Measurements from ENCODE around the gene CA5B.
"Not testable (repeated sequence)": the region's sequence is repeated elsewhere in the genome, so short reads cannot be mapped to it uniquely, and the experiment has no call there.

Gene CA5B, protein sequence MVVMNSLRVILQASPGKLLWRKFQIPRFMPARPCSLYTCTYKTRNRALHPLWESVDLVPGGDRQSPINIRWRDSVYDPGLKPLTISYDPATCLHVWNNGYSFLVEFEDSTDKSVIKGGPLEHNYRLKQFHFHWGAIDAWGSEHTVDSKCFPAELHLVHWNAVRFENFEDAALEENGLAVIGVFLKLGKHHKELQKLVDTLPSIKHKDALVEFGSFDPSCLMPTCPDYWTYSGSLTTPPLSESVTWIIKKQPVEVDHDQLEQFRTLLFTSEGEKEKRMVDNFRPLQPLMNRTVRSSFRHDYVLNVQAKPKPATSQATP

GRCh38 chrX:15737959-15738902, at the start of gene CA5B:
TSS of gene CA5B (plus strand) at chrX:15738270. CDS start at chrX:15750024, 11,754 bp downstream.
- DNase-seq (ENCODE audit: extremely low spot score, insufficient read length, low read depth) (peak; percentile 72), FAIRE-seq (peak; percentile 97)

DNA sequence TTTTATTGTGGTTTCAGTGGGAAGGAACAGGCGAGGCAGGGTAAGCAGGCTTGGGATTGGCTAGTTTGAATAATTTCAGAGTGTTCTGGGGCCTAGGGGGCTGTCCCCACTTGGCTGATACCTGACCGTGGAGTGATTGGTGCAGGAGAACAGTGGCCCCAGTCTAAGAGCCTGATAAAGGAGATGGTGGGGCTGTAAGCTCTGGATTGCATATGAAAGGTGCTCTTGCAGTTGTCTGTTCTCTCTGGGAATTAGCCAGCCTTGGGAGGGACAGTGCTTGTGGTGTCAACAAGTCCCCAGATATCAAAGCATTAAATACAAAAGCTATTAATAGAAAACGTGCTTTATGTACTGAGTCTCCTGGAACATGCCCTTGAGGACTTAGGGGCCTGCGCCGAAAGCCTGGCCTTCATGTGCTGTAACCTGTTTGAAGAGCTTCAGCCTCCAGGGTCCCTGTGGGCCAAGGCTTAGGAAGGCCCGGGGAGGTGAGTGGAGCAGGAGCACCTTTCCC, 43.1 kb upstream of the CA5B start:
- DNase-seq (ENCODE audit: extremely low spot score, insufficient read length, low read depth) (no peak), FAIRE-seq (no peak)

DNA sequence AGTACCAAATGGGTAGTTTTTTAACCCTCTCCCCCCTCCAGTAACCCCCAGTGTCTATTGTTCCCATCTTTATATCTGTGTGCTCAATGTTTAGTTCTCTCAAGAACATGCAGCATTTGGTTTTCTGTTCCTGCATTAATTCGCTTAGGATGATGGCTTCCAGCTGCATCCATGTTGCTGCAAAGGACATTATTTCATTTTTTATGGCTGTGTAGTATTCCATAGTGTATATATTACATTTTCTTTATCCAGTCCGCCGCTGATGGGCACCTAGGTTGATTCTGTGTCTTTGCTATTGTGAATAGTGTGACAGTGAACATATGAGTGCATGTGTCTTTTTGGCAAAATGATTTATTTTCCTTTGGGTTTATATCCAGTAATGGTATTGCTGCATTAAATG, 41.6 kb upstream of the CA5B start:
- DNase-seq (ENCODE audit: extremely low spot score, insufficient read length, low read depth), result no peak
- FAIRE-seq, result no peak

GRCh38 chrX:15702488-15703371, 35.3 kb upstream of the CA5B start:
- DNase-seq (ENCODE audit: extremely low spot score, insufficient read length, low read depth) (no peak), FAIRE-seq (no peak)

GRCh38 chrX:15703809-15704208, 34.3 kb upstream of the CA5B start:
- DNase-seq (ENCODE audit: extremely low spot score, insufficient read length, low read depth), result not testable (repeated sequence)

DNA sequence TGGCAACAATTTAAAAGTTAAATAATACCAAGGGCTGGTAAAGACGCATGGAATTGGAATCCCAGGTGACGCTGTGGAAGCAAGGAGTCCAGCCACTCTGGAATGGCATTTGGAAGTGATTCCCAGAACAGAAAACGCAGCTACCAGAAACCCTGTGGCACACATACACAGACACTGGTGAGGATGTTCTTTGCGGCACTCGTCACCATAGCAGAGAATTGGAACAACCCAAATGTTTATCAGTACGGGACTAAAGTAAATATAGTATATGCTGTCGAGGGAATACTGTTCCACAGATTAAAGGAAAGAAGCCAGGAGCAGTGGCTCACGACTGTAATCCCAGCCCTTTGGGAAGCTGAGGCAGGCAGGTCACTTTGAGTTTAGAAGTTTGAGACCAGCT, 33.8 kb upstream of the CA5B start:
- not testable (repeated sequence) for DNase-seq (ENCODE audit: extremely low spot score, insufficient read length, low read depth); FAIRE-seq

More at GRCh38 chrX:15703809-15704208, 34.3 kb upstream of the CA5B start:
- FAIRE-seq, result peak; percentile 90

GRCh38 chrX:15714529-15714928, 23.5 kb upstream of the CA5B start:
- FAIRE-seq (no peak), DNase-seq (ENCODE audit: extremely low spot score, insufficient read length, low read depth) (no peak)

DNA sequence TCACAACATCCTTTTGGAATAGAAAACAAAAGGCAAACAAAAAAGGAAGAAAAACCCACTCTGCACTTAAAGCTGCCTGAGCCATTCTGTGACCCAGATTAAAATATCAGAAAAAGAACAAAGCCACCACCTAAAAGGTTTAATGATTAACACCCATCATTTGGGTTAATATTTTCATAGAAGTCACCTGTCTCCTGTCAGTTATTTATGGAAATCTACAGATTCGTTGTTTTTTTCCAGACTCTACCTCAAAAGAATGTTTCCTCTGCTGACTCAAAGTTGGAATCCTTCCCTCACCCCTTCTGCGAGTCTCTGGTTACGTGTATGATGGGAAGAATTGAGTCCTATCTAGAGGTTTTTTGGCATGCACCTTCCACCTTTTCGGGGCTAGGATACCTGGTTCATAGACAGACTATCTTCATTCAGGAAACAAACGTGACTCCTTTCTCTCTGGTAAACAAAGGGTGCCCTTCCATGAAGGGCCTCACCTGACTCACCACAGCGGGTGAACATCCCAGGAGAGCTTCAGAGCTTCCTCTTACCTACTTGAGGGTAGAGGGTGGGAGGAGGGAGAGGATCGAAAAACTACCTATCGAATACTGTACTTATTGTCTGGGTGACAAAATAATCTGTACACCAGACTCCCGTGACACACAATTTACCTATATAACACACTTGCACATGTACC, 19.6 kb upstream of the CA5B start:
- FAIRE-seq (peak; percentile 63), DNase-seq (ENCODE audit: extremely low spot score, insufficient read length, low read depth) (no peak)

GRCh38 chrX:15719324-15719968, 18.6 kb upstream of the CA5B start:
- DNase-seq (ENCODE audit: extremely low spot score, insufficient read length, low read depth) (no peak), FAIRE-seq (no peak)

GRCh38 chrX:15721911-15722310, 16.2 kb upstream of the CA5B start:
- DNase-seq (ENCODE audit: extremely low spot score, insufficient read length, low read depth) (no peak), FAIRE-seq (no peak)

GRCh38 chrX:15723887-15724517, 14.1 kb upstream of the CA5B start:
- no peak for DNase-seq (ENCODE audit: extremely low spot score, insufficient read length, low read depth)
- FAIRE-seq, result peak; percentile 9

- no peak for DNase-seq (ENCODE audit: extremely low spot score, insufficient read length, low read depth)
- peak; percentile 39 for FAIRE-seq
Observed at GRCh38 chrX:15724911-15725310, 13.2 kb upstream of the CA5B start.

GRCh38 chrX:15731368-15731767, 6.7 kb upstream of the CA5B start:
- FAIRE-seq; DNase-seq (ENCODE audit: extremely low spot score, insufficient read length, low read depth): not testable (repeated sequence)

DNA sequence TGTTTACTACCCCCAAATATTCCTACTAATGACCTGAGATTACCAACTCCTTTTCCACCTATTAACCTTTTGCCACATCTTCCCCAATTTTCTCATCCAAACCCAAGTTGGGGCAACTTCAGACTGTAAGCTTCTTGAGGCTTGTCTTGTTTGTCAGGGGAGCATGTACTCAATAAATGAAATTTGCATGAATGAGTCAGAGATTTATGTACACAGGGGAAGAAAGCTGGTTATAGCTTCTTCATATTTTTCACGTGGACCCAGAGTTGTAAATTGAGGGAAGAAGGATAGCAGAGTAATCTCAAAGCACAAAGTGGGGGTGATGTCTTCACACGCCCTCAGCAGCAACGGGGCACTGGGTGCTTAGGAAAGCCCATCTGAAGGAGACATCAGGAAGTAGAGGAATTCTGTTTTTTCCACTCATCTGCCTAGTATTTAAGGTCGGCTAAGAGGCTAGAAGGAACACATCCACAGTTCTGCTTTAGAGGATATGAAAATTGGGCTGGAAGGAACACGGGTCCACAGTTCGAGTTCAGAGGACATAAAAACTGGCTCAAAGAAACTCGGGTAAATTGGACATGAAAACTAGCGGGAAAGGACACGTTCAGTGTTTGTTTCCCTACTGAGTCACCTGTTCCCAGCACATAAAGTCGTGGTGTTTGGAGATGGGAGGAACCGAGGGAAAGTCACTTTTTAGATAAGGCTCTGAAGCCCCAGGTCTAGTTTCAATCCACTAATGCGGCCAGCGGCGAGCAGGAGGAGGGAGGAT, 696 bp upstream of the CA5B start:
- DNase-seq (ENCODE audit: extremely low spot score, insufficient read length, low read depth) (no peak), FAIRE-seq (peak; percentile 33)

DNA sequence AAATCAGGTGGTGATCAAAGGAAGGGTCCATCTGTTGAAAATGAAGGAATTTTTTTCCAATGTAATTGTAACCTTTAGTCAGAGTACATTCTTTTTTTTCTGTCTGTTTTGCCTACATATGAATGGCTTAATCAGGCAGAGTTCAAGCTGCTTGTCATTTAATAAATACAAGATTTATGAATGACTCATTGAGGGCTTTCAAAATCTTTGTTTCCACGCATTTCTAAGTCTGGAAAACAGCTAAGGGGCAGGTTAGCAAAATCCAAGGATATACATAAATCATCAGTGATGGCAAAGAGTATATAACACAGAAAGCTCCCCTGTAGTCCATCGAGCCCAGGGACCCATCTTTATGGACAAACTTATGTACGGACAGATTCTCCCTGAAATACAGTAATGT, 1.8 kb downstream of the CA5B start:
- no peak for DNase-seq (ENCODE audit: extremely low spot score, insufficient read length, low read depth)

DNA sequence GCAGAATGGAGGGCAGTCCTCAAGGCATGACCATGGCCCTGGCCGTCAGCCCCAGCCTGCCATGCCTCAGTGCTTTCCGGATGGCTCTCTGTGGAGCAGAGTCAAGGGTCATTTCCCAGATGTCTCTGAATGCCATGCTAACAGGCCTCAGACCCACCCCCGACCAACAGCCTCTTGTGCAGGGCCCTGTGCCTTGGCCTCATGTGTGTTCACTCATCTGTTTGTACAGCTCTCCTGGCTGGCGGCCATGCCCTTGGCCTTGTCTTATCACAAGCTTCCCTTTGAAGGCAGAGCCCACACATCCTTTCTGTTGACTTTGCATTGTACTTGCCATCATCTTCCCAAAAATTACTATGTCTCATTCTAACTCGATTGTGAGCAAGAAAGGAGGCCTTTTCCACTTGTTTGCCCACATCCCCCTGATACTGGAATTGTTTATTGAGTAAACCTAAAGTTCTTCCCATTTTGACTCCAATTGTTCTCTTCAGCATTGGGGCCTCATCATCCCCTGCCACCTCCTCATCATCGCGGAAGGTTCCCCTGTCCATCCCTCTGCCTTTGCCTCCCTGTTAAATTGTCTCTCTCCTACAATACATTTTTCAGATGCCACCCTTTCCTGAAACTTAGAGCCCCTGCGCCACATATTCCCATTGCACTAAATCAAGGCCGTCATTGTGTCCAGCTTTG, 6.3 kb downstream of the CA5B start:
- FAIRE-seq (no peak), DNase-seq (ENCODE audit: extremely low spot score, insufficient read length, low read depth) (no peak)

More for the DNA sequence above, 1.8 kb downstream of the CA5B start:
- FAIRE-seq, result no peak

DNA sequence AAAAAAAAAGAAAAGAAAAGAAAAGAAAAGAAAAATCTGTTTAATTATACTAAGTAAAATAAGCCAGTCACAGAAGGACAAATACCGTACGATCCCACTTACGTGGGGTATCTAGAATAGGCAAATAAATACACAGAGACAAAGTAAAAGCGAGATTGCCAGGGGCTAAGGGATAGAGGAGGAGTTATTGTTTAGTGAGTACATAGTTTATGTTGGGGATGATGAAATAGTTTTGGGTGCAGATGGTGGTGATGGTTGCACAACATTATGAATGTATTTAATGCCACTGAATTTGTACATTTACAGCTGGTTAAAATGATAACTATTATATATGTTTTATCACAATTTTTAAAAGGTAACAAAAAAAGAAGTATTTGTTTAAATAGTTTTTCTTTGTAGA, 7.1 kb downstream of the CA5B start:
- DNase-seq (ENCODE audit: extremely low spot score, insufficient read length, low read depth) (no peak), FAIRE-seq (no peak)

Data from GM18507 (cell line).